HG02973 (cell line): ENCODE data around the gene CNP.

Experiments
- ATAC-seq: cut with Tn5 transposase; IDR thresholded peaks from one replicate; pipeline ENCODE4 v1.9.1; 2021; ENCODE audit warnings: moderate library complexity; ENCODE audit not compliant: unreplicated experiment

Gene CNP

GRCh38 chr17:42026857-42027589 is 60.4 kb downstream of the CNP start:
- no peak for ATAC-seq
